GM19238 (cell line): Measurements from ENCODE around the gene EIF3J.

Experiments
- DNase-seq: peaks from one replicate; pipeline ENCODE4 v3.0.0; 2011; ENCODE audit warnings: low spot score; ENCODE audit not compliant: insufficient read length

The EIF3J gene

GRCh38 chr15:44593042-44593736, 56.2 kb downstream of the EIF3J start:
- DNase-seq, result no peak

- no peak for DNase-seq
Measured at GRCh38 chr15:44595246-44595645, 58.3 kb downstream of the EIF3J start.

DNA sequence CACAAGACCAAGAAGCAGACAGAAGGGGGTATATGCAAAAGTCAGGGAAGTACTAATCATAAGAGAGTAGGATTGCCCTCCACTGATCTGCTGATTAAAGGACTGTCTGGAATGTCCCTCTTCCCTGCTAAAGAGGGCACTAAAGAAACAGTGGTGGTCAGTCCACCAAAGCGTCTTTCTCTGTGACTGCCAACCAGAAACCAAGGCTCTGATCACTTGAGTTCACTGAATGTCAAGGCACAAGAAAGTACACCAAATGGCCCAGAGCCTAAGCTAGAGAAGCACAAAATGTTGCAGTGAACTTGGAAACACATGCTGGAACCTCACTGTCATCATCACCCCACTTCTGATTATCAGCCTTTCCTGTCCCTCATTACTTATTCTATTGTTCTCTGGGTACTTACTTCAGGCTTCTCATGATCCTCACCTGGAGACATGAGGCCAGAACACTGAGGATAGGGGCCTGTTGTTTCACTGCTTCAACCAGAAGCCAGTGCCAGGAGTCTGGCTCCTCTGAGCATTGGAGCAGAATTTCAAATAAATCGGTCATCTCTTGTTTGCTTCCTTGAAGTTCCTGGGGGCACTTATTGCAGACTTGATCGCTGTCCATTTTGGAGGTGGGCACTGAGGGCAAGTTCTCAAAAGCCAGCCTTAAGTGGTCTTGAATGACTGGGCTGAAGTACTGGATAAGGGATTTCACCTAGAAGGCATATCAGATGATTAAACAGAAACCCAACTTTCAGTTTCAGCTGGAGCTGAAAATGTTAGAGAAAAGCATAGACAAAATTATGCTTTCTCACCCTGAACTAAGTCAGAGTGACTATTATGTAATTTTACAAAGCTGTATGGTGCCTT, 58.9 kb downstream of the EIF3J start:
- DNase-seq, result no peak

DNA sequence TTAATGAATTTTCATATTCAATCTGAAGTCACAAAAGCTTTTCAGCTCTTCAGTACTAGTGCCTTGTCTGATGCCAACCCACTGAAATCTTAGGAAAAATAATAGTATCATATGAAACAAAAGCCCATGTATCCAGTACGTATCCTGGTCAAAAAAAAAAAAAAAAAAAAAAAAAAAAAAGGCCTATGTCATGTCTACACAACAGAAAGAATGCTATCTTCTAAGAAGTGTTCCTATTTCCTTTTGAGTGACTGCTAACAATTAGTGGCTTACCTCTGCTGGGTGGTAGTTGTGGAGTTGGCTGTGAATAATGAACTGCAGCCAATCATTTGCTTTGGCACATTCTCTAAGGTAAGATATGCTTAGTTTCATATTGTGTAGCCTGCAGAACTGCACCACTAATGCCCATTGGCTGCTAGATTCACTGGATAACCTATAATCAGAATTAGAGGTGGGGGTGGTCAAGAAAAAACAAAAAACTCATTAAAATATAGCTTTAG, 59.6 kb downstream of the EIF3J start:
- DNase-seq, result no peak

DNA sequence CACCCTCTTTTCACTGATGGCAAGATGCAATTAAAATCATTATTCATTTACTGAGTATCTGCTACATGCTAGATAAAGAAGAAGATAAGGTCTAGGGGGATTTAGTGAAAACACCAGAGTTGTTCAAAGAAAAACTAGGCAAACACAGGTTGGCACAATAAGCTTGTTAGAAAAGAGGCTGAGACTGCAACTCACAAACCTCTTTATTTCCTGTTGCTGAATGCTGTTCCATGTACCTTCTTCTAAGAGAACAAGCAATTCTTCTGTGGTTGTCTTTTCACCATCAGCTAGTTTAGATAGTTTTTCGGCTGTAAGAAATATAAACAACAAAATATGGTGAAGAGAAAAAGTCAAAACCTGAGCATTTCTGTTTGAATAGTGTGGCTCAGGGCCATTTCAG, 61.1 kb downstream of the EIF3J start:
- no peak for DNase-seq

- no peak for DNase-seq
Measured at GRCh38 chr15:44598892-44599291, 61.9 kb downstream of the EIF3J start.

DNA sequence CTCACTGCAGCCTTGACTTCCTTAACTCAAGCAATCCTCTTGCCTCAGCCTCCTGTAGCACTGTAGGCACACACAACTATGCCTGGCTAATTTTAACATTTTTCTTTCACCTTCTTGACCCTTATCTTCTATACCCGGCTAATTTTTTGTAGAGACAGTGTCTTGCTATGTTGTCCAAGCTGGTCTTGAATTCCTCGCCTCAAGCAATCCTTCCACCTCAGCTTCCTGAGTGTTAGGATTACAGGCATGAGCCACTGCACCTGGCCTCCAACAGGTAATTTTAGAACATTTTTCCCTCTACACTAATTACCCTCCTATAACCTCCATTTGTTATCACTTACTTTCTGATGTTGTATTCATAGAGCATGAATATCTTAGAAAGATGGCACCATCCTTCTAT, 66.2 kb downstream of the EIF3J start:
- no peak for DNase-seq

DNA sequence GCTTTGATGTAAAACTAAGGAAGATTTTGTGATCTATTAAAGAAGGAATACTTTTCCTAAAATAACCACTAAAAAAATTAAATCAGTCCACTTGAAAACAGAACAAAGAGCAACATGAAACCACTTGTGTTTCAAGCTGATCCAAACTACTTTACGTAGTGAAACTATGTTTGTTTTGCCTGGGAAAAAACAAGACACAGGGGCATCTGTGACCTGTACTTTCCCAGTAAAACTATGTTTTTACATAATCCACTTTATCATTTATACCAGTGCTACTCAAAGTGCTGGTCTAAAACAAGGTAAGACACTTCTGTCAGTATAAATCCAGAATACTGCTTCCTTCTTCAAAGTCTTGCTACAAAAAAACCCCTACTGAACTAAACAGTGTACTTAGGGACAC, 69.8 kb downstream of the EIF3J start:
- no peak for DNase-seq
